ENCODE results near the gene MS4A12.
"Not testable (repeated sequence)": the region's sequence is repeated elsewhere in the genome, so short reads cannot be mapped to it uniquely, and the experiment has no call there.

The MS4A12 gene

DNA sequence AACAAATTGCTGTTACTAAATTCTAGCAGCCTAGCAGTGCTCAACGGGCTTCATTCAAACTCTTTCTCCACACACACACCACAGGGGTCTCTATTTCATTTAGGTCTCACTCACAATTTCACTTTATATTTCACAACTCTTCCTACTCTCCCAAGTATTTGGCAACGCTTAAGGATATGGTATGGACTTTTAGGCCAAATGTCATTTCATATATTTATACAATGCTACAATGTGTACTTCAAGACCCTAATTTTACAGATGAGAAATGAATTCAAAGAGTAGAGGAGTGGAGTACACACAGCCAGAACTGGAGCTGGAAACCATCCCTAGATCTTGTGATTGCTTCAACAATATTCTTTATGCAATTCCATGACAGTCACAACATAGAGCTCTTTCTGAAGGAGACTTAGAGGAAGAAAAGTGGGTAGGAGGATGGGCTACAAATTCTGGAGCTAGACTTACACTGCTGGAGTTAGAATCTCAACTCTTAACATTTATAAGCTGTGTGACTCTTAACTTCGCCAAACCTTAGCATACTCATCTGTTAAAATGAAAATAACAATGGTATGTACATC lies 20.2 kb downstream of the MS4A12 start:
- DNase-seq (ENCODE audit: low spot score), result no peak

DNA sequence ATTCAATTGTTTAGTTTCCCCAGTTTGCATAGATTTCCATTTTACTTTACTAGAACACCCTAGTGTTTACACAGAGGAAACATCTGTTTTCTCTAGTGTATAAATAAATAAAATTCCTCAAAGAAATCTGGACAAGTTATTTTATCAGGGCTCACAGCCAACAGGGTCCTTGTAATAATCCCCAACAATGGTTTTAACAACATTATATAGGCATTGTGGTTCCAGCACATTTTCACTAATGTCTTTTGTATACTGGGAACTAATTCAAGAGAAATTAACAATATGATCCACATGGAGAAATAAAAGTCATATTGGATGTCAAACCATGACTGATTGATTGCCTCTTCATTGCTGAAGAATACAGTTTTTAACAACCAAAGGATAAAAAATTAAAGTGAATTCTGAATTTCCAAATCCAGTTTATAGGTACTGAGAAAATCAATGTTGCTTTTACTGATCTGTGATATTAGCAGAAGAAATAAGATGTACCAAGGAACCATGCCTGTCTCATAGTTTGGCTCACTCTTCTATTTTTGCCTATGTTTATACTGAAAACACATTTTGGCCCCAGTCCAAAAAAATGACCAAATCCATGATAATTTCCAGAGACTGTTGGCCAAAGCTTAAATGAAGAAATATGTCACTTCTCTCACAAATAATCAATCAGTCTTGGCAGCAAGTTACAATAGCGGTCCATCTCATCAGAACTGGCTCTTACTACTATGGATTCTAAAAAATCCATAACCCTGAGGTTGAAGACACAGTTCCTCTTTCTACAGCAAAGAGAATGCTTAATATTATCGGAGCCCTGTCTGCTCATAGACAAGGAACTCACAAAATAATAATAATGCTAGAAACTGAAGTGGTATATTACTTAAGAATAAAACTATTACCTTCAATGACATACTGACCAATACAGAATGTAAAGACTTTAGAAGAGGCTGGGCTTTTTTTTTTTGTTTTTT lies 21.2 kb downstream of the MS4A12 start:
- no peak for DNase-seq (ENCODE audit: low spot score)

DNA sequence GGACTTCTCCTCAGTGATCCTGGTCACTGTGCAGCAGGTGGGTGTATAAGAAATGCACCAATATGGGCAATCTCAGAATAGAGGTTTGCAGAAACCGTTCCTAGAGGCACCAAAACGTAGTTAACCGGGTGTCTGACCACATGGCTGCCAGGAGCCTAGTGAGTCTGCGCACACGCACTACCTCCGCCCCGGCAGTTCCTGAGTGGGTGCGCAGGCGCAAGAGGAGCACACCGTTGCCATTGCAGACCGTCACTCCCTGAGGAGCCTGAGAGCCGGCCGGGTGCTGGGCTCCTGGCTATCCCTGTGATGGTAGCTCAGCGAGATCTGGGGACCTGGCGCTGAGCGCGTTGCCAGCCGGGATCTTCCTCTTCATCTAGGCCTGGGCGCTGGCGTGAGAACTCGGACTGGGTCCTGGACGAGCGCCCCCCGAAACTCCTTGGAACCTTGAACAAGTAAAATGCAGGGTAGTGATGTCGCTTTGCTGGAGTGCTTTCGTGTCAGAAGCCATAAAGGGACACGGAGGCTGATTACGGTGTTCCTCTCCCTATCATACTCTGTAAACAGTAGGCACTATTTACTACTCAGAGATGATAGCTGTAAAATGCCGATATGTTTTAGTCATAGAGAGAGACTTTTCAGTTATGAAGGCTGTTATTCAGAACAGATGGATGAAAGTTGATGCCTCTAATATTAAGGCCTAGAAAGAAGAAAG lies 22.7 kb downstream of the MS4A12 start, which contains the start of gene MS4A13:
Gene MS4A13, plus strand, starts transcription at position 249 of the 712 bp plus-strand sequence. CDS start 2,692 bp downstream, outside the sequence.
- DNase-seq (ENCODE audit: low spot score), result no peak

DNA sequence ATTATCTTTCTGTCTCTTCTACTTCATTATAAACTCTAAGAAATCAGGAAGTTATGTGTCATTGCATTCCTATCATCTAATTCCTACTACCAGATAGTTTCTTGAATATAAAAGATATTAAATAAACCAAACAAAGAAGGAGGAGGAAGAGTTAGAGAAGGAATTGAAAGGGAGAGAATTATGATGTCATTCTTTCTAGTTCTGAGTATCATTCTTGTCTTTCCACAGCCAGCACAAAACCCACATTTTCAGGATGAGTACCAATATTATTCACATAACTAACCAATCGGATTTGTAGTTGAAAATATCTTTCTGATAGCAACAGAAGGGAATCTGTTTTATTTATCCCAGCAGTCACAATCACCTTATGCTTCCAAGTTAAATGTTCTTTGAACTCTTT lies 35.9 kb downstream of the MS4A12 start:
- no peak for DNase-seq (ENCODE audit: low spot score)

DNA sequence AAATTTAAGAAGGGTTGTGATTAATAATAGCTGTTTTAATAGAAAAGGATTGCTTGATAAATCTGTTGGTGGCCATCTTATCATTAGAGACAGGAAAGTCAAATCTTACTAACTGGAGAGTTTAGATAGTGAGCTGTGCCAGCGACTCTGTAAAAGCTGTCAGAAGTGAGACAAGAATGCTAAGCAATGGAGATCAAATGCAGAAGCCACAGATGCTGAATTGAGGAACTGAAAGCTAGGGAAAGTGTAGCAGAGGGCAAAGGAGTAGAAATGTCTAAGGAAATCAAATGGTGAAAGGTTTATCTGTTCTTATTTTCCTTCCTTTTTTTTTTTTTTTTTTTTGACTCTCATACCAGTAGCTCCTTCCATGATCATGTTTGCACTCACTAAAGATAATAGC lies 36.4 kb downstream of the MS4A12 start:
- no peak for DNase-seq (ENCODE audit: low spot score)

DNA sequence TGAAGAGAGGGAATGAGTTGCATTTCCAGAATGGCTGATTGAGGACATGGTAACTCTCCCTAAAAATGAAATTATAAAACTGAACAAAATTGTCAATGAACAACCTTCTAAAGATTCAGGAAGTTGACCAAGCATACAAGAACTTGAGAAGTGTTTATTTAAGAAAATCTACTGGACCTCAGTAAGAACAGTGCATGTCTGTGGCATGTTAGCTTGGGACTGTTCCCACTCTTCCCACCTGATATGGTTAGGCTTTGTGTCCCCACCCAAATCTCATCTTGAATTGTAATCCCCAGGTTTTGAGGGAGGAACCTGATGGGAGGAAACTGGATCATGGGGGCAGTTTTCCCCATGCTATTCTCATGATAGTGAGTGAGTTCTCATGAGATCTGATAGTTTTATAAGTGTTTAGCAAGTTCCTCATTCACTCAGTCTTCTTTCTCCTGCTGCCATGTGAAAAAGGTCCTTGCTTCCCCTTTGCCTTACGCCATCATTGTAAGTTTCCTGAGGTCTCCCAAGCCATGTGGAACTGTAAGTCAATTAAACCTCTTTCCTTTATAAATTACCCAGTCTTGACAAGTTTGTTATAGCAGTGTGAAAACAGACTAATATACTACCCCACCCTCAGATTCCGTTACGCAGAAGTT lies 38.0 kb downstream of the MS4A12 start:
- no peak for DNase-seq (ENCODE audit: low spot score)

DNA sequence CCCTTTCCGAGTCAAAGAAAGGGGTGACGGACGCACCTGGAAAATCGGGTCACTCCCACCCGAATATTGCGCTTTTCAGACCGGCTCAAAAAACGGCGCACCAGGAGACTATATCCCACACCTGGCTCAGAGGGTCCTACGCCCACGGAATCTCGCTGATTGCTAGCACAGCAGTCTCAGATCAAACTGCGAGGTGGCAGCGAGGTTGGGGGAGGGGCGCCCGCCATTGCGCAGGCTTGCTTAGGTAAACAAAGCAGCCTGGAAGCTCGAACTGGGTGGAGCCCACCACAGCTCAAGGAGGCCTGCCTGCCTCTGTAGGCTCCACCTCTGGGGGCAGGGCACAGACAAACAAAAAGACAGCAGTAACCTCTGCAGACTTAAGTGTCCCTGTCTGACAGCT lies 39.8 kb downstream of the MS4A12 start:
- not testable (repeated sequence) for DNase-seq (ENCODE audit: low spot score)

DNA sequence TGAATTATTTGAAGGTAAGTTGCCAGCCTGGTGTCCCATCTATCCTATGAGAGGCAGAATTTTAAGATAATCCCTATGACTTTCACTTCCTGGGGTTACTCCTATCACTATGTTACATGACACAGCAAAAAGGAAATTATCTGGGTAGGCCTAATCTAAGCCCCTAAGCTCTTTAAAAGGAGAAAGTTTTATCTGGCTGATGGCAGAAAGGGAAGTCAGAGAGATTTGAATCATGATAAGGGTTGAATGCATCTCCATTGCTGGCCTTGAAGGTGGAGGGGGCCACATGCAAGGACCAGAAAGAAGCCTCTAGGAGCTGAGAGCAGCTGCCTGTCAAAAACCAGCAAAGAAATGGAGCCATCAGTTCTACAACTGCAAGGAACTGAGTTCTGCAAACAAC lies 46.0 kb downstream of the MS4A12 start:
- DNase-seq (ENCODE audit: low spot score), result not testable (repeated sequence)

DNA sequence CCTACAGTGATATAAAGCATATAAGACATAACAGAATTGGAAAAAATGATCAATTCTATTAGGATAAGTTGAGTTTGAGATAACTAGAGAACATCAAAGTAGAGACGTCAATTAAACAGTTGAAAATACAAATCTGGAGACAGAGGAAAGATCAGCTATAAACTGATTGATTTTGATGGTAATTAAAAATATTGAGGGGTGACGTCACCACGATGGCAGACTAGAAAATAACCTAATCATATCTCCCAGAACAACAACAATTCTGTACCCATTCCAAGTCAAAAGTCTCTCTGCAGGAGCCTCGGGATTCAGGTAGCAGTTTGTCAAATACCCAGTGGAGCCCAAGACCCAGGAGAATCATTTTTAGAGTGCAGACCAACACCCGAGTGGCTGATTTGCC lies 51.5 kb downstream of the MS4A12 start:
- no peak for DNase-seq (ENCODE audit: low spot score)
